Transverse colon (tissue), 3 donors: Measurements from ENCODE around the gene ARL15.

ENCODE experiments used
- CTCF ChIP-seq, 5 experiments: fragments of 200-600 bp in 3 of 5; fragments of 450-650 bp in 2 of 5; sonication (generic) in 3 of 5; IDR thresholded peaks; 1 replicate in 2 of 5; 2 replicates in 3 of 5; pipeline ENCODE4 v1.5.1; 2016 to 2017; ENCODE audit warnings: antibody characterized with exemption in 5 of 5, inconsistent platforms in 3 of 5, mild to moderate bottlenecking in 2 of 5, moderate library complexity in 1 of 5
- EP300 ChIP-seq: sonication (generic); formaldehyde crosslinking; IDR thresholded peaks from one replicate; pipeline ENCODE4 v1.6.1; 2017; ENCODE audit warnings: antibody characterized with exemption, low read depth
- POLR2A ChIP-seq: fragments of 450-650 bp; IDR thresholded peaks from one replicate; pipeline ENCODE4 v1.6.1; 2016; ENCODE audit warnings: antibody characterized with exemption, mild to moderate bottlenecking, moderate library complexity

GRCh38 chr5:53996008-53996407, 314.4 kb downstream of the ARL15 start:
- TF ChIP-seq CTCF (IDR thresholded peaks at IDR 0.05) (no peak), POLR2A (no peak), EP300 (no peak)
